IMR-90 (cell line): ENCODE data around the gene TSPAN32. TPM values are rescaled to one million over a fixed set of nuclear protein-coding genes. Genes with fewer than 3 reads are reported as not detected.

Source experiments
- ATAC-seq: fragments of 200-7000 bp; cut with Tn5 transposase; 2 replicates; pipeline ENCODE4 v1.9.1; 2020; ENCODE audit warnings: low read depth, mild to moderate bottlenecking, moderate library complexity
- BruUV-seq: library from RNA; stranded (reverse); fragments of 400-500 nt; replicated peaks from 2 replicates; lab custom pipeline; 2021; lab: Mats Ljungman, UMichigan
- CTCF ChIA-PET: fragments of 300-600 bp; formaldehyde crosslinking; extraction: SDS; loops from one replicate; lab custom pipeline; 2021; ENCODE audit warnings: antibody characterized with exemption; lab: Yijun Ruan, JAX
- POLR2A ChIA-PET: fragments of 300-600 bp; sonication (Branson Sonifier 250); formaldehyde crosslinking; loops from one replicate; lab custom pipeline; 2022; ENCODE audit warnings: antibody characterized with exemption; ENCODE audit not compliant: unreplicated experiment; lab: Charles Lee
- DNase-seq: peaks from one replicate; pipeline ENCODE4 v3.0.0; 2013
- H2AFZ ChIP-seq: replicated peaks from 2 replicates; pipeline ENCODE3; 2013; ENCODE audit warnings: low read length, mild to moderate bottlenecking; ENCODE audit not compliant: poor library complexity
- H2AK5ac ChIP-seq: 2 replicates; pipeline ENCODE4 v1.6.1; 2013; ENCODE audit warnings: low read depth, low read length, inconsistent platforms
- H2AK9ac ChIP-seq: replicated peaks from 2 replicates; pipeline ENCODE3; 2013; ENCODE audit warnings: mild to moderate bottlenecking, low read depth, low read length, moderate library complexity; ENCODE audit not compliant: poor library complexity
- H2BK120ac ChIP-seq: 2 replicates; pipeline ENCODE4 v1.6.1; 2013; ENCODE audit warnings: low read depth, low read length, inconsistent platforms
- H2BK15ac ChIP-seq: 3 replicates; pipeline ENCODE4 v1.6.1; 2013; ENCODE audit warnings: low read depth, low read length, inconsistent platforms
- H2BK20ac ChIP-seq: 2 replicates; pipeline ENCODE4 v1.6.1; 2013; ENCODE audit warnings: low read depth, mild to moderate bottlenecking, inconsistent platforms, low read length, moderate library complexity
- H2BK5ac ChIP-seq: 2 replicates; pipeline ENCODE4 v1.6.1; 2013; ENCODE audit warnings: mild to moderate bottlenecking, low read depth, low read length, inconsistent platforms; ENCODE audit not compliant: poor library complexity, severe bottlenecking
- H3K14ac ChIP-seq: replicated peaks from 2 replicates; pipeline ENCODE4 v1.6.1; 2013; ENCODE audit warnings: low read depth, low read length, inconsistent platforms
- H3K18ac ChIP-seq: 2 replicates; pipeline ENCODE4 v1.6.1; 2013; ENCODE audit warnings: low read depth, low read length, control low read depth
- H3K23ac ChIP-seq: 2 replicates; pipeline ENCODE4 v1.6.1; 2013; ENCODE audit warnings: low read depth, low read length, inconsistent platforms
- H3K27ac ChIP-seq: 2 replicates; pipeline ENCODE4 v1.5.1; 2013; ENCODE audit warnings: mild to moderate bottlenecking, control low read depth, low read length; ENCODE audit not compliant: insufficient read depth
- H3K27me3 ChIP-seq: 2 replicates; pipeline ENCODE4 v1.6.1; 2013; ENCODE audit warnings: low read length; ENCODE audit not compliant: control insufficient read depth, insufficient read depth
- H3K36me3 ChIP-seq: 2 replicates; pipeline ENCODE4 v1.6.1; 2013; ENCODE audit warnings: low read length, mixed read lengths; ENCODE audit not compliant: control insufficient read depth, insufficient read depth
- H3K4ac ChIP-seq: 2 replicates; pipeline ENCODE4 v1.6.1; 2013; ENCODE audit warnings: low read depth, low read length, inconsistent platforms
- H3K4me1 ChIP-seq: 2 replicates; pipeline ENCODE4 v1.6.1; 2013; ENCODE audit warnings: low read length, mixed read lengths; ENCODE audit not compliant: control insufficient read depth, insufficient read depth
- H3K4me2 ChIP-seq: 2 replicates; pipeline ENCODE4 v1.6.1; 2013; ENCODE audit warnings: low read depth, mild to moderate bottlenecking, control low read depth, low read length, moderate library complexity
- H3K4me3 ChIP-seq: 2 replicates; pipeline ENCODE4 v1.5.1; 2013; ENCODE audit warnings: low read depth, mild to moderate bottlenecking, control low read depth, low read length, moderate library complexity; ENCODE audit not compliant: insufficient read depth
- H3K56ac ChIP-seq: 2 replicates; pipeline ENCODE4 v1.6.1; 2013; ENCODE audit warnings: low read length, inconsistent platforms; ENCODE audit not compliant: insufficient read depth; ENCODE audit errors: extremely low read depth
- H3K79me1 ChIP-seq, 2 experiments: 2 replicates each; pipeline ENCODE4 v1.6.1; 2013; ENCODE audit warnings: low read length in 2 of 2, inconsistent platforms in 1 of 2, low read depth in 1 of 2
- H3K9ac ChIP-seq: 2 replicates; pipeline ENCODE4 v1.6.1; 2013; ENCODE audit warnings: low read depth, low read length, control low read depth
- H3K9me1 ChIP-seq: 2 replicates; pipeline ENCODE4 v1.6.1; 2013; ENCODE audit warnings: low read length, inconsistent platforms; ENCODE audit not compliant: insufficient read depth
- H3K9me3 ChIP-seq: 2 replicates; pipeline ENCODE4 v1.6.1; 2013; ENCODE audit warnings: low read length; ENCODE audit not compliant: control insufficient read depth, insufficient read depth
- H4K20me1 ChIP-seq: 2 replicates; pipeline ENCODE4 v1.6.1; 2013; ENCODE audit warnings: low read length, inconsistent platforms; ENCODE audit not compliant: insufficient read depth
- H4K5ac ChIP-seq: 2 replicates; pipeline ENCODE4 v1.6.1; 2013; ENCODE audit warnings: mild to moderate bottlenecking, low read depth, low read length, control low read depth
- H4K8ac ChIP-seq, 2 experiments: 2 replicates each; pipeline ENCODE4 v1.6.1; 2013; ENCODE audit warnings: low read depth in 2 of 2, low read length in 2 of 2, control low read depth in 1 of 2, inconsistent platforms in 1 of 2
- H4K91ac ChIP-seq: 2 replicates; pipeline ENCODE4 v1.6.1; 2013; ENCODE audit warnings: low read depth, low read length, inconsistent platforms; ENCODE audit not compliant: insufficient read depth
- BHLHE40 ChIP-seq: fragments of 150-350 bp; IDR thresholded peaks from 2 replicates; pipeline ENCODE4 v1.6.1; 2016; ENCODE audit warnings: mild to moderate bottlenecking, low read depth, low read length
- CHD1 ChIP-seq: IDR thresholded peaks from 2 replicates; pipeline ENCODE4 v1.6.1; 2012; ENCODE audit warnings: low read depth, low read length, improper control_type of control experiment
- FOS ChIP-seq: fragments of 150-350 bp; IDR thresholded peaks from 2 replicates; pipeline ENCODE4 v1.6.1; 2016; ENCODE audit warnings: low read depth, low read length
- MAFK ChIP-seq: IDR thresholded peaks from 2 replicates; pipeline ENCODE4 v1.6.1; 2012; ENCODE audit warnings: low read depth, low read length, improper control_type of control experiment
- MAZ ChIP-seq: IDR thresholded peaks from 2 replicates; pipeline ENCODE4 v1.6.1; 2012; ENCODE audit warnings: low read depth, mild to moderate bottlenecking, low read length, improper control_type of control experiment, moderate library complexity, borderline replicate concordance
- MXI1 ChIP-seq: IDR thresholded peaks from 2 replicates; pipeline ENCODE4 v1.6.1; 2012; ENCODE audit warnings: low read depth, mild to moderate bottlenecking, low read length, moderate library complexity, borderline replicate concordance
- NFE2L2 ChIP-seq: fragments of 150-350 bp; IDR thresholded peaks from 2 replicates; pipeline ENCODE4 v1.6.1; 2016; ENCODE audit warnings: low read depth, mild to moderate bottlenecking, low read length
- POLR2A ChIP-seq: IDR thresholded peaks from 2 replicates; pipeline ENCODE4 v1.6.1; 2012; ENCODE audit warnings: mild to moderate bottlenecking, low read depth, low read length
- RAD21 ChIP-seq: IDR thresholded peaks from 2 replicates; pipeline ENCODE4 v1.6.1; 2012; ENCODE audit warnings: low read length, improper control_type of control experiment
- RCOR1 ChIP-seq: IDR thresholded peaks from 2 replicates; pipeline ENCODE4 v1.6.1; 2012; ENCODE audit warnings: mild to moderate bottlenecking, low read length, improper control_type of control experiment; ENCODE audit not compliant: insufficient replicate concordance
- RFX5 ChIP-seq: IDR thresholded peaks from 2 replicates; pipeline ENCODE4 v1.8.0; 2012; ENCODE audit warnings: low read depth, mild to moderate bottlenecking, low read length, moderate library complexity
- SMC3 ChIP-seq: fragments of 150-350 bp; IDR thresholded peaks from 2 replicates; pipeline ENCODE4 v1.6.1; 2016; ENCODE audit warnings: low read depth, mild to moderate bottlenecking, antibody characterized with exemption, low read length, moderate library complexity
- WGBS, 2 experiments: methylation state at CpG; one replicate each; pipeline versions ENCODE4 v1.1.5 to v1.1.7; 2013; ENCODE audit warnings: missing lambda C conversion rate in 2 of 2; ENCODE audit not compliant: insufficient read length in 1 of 2; ENCODE audit errors: extremely low coverage in 2 of 2; 5-methylcytosine and 5-hydroxymethylcytosine counted together
- dilution Hi-C: fragments of 300-500 bp; cut with HindIII; formaldehyde crosslinking; loops from one replicate; pipeline ENCODE4 v1.14.3; 2018; ENCODE audit warnings: low sequenced_read_pairs; ENCODE audit not compliant: unreplicated experiment
- in situ Hi-C: fragments of 300-500 bp; cut with MboI; formaldehyde crosslinking; loops from 3 replicates; pipeline ENCODE4 v1.14.3; 2019; ENCODE audit warnings: low sequenced_read_pairs, inconsistent platforms, mixed read lengths
- intact Hi-C: fragments of 100-400 bp; cut with micrococcal nuclease; formaldehyde crosslinking; loops from 2 replicates; pipeline ENCODE4 v1.10.0; 2022
- polyA plus RNA-seq, 3 experiments: library from polyadenylated mRNA; depleted of rRNA; stranded (reverse); fragments of >200 nt; gene quantifications; 2 replicates each; pipeline ENCODE4 v1.2.3, GENCODE V29; 2012; ENCODE audit warnings: low replicate concordance in 1 of 3
- total RNA-seq: library from RNA; depleted of rRNA; stranded (reverse); fragments of >200 nt; gene quantifications from 2 replicates; pipeline ENCODE4 v1.2.3, GENCODE V29; 2012
- TF ChIP-seq, protein P1 (sequence below): conservative IDR thresholded peaks from 2 replicates; pipeline ENCODE4 v1.5.1; 2012; ENCODE audit warnings: mild to moderate bottlenecking, low read depth, low read length, improper control_type of control experiment
- TF ChIP-seq, protein P2 (sequence below): fragments of 150-350 bp; IDR thresholded peaks from 2 replicates; pipeline ENCODE4 v1.6.1; 2016; ENCODE audit warnings: low read depth, mild to moderate bottlenecking, low read length, moderate library complexity, borderline replicate concordance
- TF ChIP-seq, protein P3 (sequence below): fragments of 150-350 bp; IDR thresholded peaks from 2 replicates; pipeline ENCODE4 v1.6.1; 2017; ENCODE audit warnings: mild to moderate bottlenecking, antibody characterized with exemption, low read length, low read depth

TSPAN32 gene
- total and polyA plus RNA-seq, 2 of the 4 experiments (the other 2 are of a cell fraction), result 0.07 TPM; not detected in 1

DNA sequence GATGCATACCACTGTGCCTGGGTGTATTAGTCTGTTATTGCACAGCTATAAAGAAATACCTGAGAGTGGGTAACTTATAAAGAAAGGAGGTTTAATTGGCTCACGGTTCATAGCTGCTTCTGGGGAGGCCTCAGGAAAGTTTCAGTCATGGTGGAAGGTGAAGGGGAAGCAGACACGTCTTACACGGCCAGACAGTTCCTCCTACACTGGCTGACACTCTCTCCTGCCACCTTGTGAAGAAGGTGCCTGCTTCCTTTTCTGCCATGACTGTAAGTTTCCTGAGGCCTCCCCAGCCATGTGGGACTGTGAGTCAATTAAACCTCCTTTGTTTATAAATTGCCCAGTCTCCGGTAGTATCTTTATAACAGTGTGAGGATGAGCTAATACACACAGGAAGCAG, 41.7 kb downstream of the TSPAN32 start:
- dilution Hi-C loops (no loop called here), intact Hi-C loops (no loop called here), in situ Hi-C loops (no loop called here)
- H3K4ac ChIP-seq, result no peak overlapping the region
- H3K79me1 ChIP-seq, result no peaks in the 10 kb centered on the region
- H4K20me1 ChIP-seq, result no peaks in the 10 kb centered on the region
- no peak overlapping the region for H3K9ac ChIP-seq
- H4K5ac ChIP-seq, result no peak overlapping the region
- no peak overlapping the region for H3K27ac ChIP-seq
- no CpG with 5 or more reads among the region's 4 CpGs for WGBS, 2 experiments
- POLR2A ChIA-PET, result no interaction called here
- H2BK5ac ChIP-seq, result no peak overlapping the region
- H2AK9ac ChIP-seq, result no peak overlapping the region
- H2AK5ac ChIP-seq, result no peak overlapping the region
- no TSS peak for BruUV-seq
- no peaks in the 10 kb centered on the region for H3K9me1 ChIP-seq
- H3K56ac ChIP-seq, result no peak overlapping the region
- no peak overlapping the region for H2BK15ac ChIP-seq
- H2BK120ac ChIP-seq, result no peak overlapping the region
- TF ChIP-seq MXI1, result no peak
- no peak for TF ChIP-seq CHD1
- no peak for TF ChIP-seq RCOR1
- TF ChIP-seq MAZ, result no peak
- TF ChIP-seq, protein P1, sequence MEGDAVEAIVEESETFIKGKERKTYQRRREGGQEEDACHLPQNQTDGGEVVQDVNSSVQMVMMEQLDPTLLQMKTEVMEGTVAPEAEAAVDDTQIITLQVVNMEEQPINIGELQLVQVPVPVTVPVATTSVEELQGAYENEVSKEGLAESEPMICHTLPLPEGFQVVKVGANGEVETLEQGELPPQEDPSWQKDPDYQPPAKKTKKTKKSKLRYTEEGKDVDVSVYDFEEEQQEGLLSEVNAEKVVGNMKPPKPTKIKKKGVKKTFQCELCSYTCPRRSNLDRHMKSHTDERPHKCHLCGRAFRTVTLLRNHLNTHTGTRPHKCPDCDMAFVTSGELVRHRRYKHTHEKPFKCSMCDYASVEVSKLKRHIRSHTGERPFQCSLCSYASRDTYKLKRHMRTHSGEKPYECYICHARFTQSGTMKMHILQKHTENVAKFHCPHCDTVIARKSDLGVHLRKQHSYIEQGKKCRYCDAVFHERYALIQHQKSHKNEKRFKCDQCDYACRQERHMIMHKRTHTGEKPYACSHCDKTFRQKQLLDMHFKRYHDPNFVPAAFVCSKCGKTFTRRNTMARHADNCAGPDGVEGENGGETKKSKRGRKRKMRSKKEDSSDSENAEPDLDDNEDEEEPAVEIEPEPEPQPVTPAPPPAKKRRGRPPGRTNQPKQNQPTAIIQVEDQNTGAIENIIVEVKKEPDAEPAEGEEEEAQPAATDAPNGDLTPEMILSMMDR, result no peak
- TF ChIP-seq POLR2A, result no peak
- no peak for TF ChIP-seq FOS
- no peak for TF ChIP-seq RAD21
- TF ChIP-seq BHLHE40, result no peak
- TF ChIP-seq MAFK, result no peak
- TF ChIP-seq NFE2L2, result no peak
- no peak for TF ChIP-seq RFX5
- no peak for TF ChIP-seq SMC3
- TF ChIP-seq, protein P2, sequence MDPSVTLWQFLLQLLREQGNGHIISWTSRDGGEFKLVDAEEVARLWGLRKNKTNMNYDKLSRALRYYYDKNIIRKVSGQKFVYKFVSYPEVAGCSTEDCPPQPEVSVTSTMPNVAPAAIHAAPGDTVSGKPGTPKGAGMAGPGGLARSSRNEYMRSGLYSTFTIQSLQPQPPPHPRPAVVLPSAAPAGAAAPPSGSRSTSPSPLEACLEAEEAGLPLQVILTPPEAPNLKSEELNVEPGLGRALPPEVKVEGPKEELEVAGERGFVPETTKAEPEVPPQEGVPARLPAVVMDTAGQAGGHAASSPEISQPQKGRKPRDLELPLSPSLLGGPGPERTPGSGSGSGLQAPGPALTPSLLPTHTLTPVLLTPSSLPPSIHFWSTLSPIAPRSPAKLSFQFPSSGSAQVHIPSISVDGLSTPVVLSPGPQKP, result no peak
- TF ChIP-seq, protein P3, sequence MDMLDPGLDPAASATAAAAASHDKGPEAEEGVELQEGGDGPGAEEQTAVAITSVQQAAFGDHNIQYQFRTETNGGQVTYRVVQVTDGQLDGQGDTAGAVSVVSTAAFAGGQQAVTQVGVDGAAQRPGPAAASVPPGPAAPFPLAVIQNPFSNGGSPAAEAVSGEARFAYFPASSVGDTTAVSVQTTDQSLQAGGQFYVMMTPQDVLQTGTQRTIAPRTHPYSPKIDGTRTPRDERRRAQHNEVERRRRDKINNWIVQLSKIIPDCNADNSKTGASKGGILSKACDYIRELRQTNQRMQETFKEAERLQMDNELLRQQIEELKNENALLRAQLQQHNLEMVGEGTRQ, result no peak
- H2AFZ ChIP-seq, result no peak overlapping the region
- no peak overlapping the region for H3K4me3 ChIP-seq
- H3K23ac ChIP-seq, result no peak overlapping the region
- no peak overlapping the region for H3K4me2 ChIP-seq
- no peak overlapping the region for H2BK20ac ChIP-seq
- CTCF ChIA-PET, result no interaction called here
- ATAC-seq (no peak), DNase-seq (no peak)
- peaks cover 7% of the 10 kb centered on the region for H3K27me3 ChIP-seq
- H3K9me3 ChIP-seq, result peaks cover 2% of the 10 kb centered on the region; the same call in 1 of the 2 replicates
- H3K18ac ChIP-seq, result no peak overlapping the region
- no peak overlapping the region for H4K91ac ChIP-seq
- H3K14ac ChIP-seq, result no peak overlapping the region
- H3K36me3 ChIP-seq, result no peaks in the 10 kb centered on the region
- H4K8ac ChIP-seq, result no peak overlapping the region
- H3K4me1 ChIP-seq, result no peaks in the 10 kb centered on the region
